ENCODE data around the gene DNAAF1.

The DNAAF1 gene

DNA sequence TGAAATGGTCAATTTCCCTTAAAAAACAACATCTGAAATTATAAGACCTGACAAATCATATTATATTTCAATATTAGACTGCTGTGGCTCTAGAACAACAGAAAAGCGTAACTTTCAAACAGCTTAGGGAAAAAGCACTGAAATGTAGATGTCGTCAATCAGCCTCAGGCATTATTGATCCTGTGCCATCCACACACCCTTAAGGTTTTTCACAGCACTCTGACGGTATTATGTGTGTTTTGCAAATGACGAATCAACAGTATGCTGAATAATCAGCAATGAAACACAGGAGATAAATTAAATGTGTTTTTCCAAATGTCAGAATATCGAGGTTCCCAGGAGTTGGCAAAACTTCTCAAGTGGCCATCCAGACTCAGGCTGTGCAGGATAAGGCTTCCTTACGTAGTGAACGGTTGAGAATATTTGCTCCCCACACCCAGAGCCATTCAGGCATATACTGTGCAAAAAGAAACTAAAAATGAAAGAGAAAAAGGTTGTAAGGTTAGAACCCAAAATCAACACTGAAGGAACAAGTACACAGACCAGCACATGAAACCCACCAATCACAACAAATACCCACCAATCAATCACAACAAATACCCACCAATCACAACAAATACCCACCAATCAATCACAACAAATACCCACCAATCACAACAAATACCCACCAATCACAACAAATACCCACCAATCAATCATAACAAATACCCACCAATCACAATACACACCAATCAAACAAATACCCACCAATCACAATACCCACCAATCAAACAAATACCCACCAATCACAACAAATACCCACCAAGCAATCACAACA, 20.6 kb upstream of the DNAAF1 start:
- DNase-seq (ENCODE audit: low read depth, low spot score): no peak

DNA sequence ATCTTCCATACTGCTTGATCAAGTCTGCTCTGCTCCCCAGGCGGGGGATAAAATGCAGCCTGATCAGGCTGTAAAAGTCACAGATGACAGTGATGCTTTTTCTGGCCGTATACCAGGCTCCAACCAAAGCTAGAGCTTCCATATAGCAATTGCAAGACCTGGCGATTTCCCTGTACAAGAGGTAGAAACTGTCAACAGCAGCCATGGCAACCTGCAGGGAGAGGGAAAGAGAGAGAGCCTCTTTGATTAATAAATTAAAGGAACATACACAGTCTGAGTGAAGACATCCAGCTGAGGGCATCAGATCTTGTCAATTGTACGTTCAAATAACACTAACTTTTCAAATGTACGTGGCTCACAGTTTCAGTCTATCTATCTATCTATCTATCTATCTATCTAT, 14.0 kb upstream of the DNAAF1 start:
- no peak for DNase-seq (ENCODE audit: low read depth, low spot score)

DNA sequence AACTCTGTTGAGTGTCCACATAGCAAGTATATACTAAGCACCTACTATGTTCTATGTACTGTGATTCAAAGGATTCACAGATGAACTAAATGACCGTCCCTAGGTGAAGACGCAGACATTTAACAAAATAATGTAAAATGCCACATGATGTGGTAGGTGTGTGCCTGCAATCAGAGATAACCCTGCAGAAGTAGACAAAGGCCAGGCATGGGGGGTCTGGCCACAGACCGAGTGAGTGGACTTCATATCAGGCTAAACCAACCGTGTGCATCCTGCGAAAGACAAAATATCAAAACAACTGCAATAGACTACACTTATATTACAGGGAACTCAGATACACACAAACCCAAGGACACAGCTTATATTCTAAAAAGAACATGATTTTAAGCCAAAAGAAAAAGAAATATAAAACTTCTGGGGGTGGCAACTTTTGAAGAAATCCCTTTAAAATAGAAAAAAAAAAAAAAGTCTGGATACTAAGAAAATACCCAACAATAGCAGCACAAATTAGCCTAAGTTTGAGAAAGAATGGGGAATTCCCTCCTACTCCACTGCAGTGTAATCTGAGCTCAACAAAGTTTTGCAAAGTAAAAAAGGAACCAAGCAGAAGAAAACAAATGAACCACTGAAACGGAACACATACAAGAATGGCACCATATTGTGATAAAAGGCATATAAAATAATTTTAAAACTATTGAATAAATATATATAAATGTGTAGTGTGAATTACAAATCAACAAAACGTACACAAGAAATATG, 12.4 kb upstream of the DNAAF1 start:
- DNase-seq (ENCODE audit: low read depth, low spot score): no peak

DNA sequence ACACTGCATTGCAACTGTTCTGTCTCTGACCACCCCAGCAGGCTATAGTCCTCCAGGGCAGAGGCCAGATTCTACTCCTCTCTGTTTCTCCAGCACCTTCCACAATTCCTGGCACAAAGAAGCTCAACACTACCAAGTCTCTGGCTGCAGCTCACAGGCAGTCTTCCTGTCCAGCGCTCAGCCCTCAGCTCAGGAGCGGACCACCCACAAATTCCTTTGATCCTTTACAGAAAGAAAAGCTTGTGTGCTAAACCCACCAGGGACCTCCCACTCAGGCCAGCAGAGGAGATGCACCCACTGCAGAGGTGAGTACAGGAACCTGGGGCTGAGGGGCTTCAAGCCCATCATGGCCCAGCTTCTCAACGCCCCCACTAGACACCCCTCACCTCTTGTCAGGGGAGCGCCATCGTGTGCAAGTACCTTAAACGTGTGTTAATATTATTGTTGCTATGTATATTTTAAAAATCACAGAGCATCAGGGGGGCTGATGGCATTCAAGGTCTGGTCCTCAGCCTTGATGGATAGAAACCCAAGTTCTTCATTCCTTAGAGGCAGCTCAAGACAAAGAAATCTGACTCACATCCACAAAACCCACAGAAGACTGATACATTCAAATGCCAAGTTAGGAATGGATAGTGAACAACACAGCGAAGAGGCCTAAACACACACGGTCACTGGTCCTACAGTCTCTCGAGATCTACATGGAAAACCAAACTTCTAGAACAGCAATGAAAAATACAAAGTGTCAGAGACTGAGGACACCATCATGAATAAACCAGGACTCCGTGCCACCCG, 8.6 kb upstream of the DNAAF1 start:
- no peak for DNase-seq (ENCODE audit: low read depth, low spot score)

DNA sequence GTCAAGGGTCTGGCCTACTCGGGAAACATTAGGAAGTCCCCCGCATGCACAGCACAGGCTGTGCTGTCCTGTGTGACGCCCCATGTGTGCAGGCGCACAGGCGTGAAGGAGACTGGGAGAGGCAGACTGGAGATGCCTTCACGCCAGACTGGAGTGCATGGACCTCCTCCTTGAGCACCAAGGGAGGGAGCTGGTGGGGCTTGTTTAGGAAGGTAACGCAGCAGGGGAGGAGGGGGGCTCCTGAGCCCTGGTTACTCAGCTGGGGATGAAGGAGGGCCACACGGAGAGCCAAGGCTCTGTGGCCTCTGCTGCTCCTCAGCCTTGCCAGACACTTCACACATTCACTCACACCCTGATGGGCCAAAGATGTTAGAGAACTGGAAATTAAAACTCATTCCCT, 7.8 kb upstream of the DNAAF1 start:
- DNase-seq (ENCODE audit: low read depth, low spot score): no peak

DNA sequence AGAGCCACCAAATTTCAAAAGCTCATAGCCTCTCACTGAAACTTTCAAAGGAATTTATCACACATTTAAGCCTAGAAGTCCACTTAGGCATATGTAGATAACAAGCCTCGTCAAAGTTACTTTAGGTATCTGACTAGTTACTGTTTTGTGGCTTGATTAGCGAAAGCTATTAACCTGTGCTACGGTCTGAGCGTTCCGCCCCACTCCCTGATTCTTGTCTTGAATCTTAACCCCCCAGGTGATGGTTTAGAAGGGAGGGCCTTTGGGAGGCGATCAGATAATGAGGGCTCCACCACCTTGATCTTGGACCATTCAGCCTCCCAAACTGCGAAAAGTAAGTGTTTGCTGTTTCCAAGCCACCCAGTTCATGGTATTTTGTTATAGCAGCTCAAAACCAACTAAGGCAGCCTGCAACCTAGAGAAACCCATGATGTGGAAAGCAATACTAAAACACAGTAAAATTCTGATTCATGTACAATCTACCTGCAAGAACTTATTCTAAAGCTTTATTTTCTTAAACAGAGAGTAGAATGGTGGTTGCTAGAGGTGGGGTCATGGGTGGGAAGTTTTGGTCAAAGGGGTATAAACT, 7.2 kb upstream of the DNAAF1 start:
- no peak for DNase-seq (ENCODE audit: low read depth, low spot score)

DNA sequence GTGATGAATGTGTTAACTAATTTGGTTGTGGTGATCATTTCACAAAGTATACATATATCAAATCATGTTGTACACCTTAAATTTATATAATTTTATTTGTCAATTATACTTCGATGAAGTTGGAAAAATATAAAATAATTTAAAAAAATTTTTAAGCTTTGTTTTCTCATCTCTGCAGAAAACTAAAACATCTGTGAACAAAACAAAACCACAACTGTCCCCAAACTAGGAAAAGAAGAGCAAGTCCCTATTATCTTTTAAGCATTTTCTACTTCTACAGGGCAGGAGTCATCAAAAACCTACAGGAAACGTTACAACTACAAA, 6.6 kb upstream of the DNAAF1 start:
- no peak for DNase-seq (ENCODE audit: low read depth, low spot score)

DNA sequence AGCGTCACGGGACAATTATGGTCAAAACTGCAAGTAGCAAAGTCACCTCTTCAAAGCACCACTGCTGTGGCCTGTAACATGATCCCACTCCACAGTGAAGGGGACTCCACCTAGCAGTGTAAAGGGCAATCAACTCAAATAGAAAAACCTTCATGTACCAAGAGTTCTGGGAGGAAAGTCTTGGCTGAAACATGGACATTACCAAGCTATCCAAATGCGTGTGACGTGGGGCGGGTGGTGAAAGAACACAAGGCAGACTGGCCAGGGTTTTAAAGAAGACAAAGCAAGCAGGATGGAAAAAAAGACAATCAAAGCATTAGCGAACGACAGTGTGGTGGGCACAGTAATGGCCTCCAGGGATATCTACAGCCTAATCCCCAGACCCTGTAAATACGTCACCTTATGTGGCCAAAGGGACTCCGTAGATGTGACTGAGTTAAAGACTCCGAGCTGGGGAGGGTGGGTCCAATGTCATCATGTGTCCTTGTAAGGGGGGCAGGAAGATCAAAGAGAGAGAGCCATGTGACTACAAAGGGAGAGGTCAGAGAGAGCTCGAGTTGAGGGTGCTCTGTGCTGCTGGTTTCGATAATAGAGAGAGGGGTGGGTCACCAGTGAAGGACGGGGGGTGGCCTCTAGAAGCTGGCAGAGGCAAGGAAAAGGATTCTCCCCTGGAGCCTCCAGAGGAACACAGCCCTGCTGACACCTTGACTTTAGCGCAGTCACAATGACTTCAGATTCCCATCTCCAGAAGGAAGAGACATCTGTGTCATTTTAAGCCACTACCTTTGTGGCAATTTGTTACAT, 6.1 kb upstream of the DNAAF1 start:
- no peak for DNase-seq (ENCODE audit: low read depth, low spot score)

DNA sequence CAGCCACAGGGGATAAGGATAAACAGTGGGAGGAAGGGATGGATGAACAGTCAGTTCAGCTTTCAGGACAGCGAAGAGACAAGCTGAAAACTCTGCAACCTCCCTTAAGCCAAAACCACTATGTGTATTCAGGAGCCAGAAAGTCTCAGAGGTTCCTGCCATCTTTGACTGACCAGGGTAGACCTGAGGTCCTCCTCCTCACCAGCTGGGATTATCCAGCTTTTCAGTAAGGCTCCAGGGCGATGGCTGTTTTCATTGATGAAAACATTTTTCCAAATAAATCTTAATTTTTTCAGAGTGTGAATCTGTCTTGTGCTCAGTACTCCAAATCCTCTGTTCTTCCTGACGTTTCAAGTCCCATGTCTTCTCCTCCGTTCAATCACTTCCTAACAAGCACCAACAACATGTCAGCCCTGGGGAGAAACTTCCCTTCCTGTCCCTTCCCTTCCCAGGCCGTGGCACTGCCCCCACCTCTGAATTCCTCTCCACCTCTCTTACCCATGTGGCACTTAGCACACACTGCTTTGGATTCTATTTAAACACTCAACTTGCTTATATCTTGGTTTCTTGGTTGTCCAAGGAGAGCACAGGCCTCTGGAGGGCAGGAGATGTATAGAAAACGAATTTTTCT, 5.4 kb upstream of the DNAAF1 start:
- no peak for DNase-seq (ENCODE audit: low read depth, low spot score)

DNA sequence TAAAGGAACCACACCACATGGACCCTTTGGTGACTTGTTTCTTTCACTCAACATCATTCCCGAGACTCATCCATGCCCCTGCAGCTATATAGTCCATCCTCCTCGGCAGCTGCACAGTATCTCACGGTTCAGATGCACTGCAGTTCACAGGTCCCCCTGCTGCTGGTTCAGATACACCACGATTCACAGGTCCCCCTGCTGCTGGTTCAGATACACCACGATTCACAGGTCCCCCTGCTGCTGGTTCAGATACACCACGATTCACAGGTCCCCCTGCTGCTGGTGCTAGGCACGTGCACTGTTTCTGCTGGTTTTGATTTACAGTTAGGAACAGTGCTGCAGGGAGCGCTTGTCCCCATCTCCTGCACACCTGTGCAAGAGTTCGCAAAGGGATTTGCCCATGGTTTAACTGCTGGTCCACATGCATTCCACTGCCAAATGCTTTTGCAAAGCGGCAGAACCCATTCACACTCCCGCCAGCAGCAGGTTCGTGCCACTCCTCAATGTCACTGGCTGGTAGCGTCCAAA, 3.9 kb upstream of the DNAAF1 start:
- DNase-seq (ENCODE audit: low read depth, low spot score): no peak

DNA sequence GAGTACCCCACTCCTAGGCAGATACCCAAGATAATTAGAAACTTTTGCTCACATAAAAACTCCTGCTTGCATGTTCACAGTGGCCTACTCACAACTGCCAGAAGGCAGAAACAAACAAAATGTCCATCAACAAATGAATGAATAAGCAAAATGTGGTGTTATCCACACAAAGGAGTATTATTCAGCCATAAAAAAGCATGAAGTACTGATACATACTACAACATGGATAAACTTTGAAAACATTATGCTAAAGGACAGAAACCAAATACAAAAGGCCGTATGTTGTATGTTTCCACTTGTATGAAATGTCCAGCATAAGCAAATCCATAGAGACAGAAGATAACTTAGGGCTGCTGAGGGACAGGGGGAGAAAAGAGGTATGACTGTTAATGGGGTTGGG, 2.0 kb upstream of the DNAAF1 start:
- DNase-seq (ENCODE audit: low read depth, low spot score): no peak

DNA sequence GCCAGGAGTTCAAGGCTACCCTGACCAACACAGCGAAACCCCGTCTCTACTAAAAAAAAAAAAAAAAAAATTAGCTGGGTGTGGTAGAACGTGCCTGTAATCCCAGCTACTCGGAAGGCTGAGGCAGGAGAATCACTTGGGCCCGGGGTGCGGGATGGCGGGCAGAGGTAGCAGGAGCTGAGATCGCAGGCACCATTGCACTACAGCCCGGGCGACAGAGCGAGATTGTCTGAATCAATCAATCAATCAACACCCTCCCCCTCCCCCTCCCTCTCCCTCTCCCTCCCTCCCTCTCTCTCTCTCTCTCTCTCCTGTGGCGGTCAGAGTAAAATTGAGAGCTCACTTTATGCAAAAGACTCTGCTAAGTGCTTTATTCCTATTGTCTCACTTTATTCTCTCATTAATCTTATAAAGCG, 1.3 kb upstream of the DNAAF1 start:
- no peak for DNase-seq (ENCODE audit: low read depth, low spot score)

DNA sequence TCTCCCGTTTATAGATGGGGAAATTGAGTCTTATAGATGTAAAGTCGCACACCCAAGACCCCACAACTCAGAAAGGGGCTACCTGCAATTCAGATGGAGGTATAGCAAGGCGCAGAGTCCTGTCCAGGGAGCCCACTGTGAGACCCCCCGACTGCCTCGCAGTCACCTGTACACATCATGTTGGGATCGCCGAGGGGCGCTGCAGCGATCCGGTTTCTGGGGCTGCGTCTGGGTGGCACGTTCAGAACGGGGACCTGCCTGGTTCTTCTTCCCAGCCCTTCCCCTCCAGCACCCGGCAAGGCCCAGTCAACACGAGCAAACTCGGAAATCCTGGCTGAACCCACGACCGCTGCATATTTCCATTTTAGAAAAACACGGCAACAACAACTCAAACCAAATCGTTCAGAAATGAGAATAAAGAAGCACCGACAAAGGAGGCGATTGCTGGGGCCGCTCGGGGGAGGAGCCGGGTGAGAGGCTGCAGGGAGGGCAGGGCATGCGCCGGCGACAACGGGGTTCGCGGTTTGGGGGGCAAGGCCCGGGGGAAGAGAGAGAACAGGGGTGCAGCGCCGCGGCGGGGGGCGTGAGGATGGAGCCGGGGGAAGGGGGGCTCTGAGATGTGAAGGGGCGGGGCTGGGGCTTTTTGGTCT, 774 bp upstream of the DNAAF1 start:
- DNase-seq (ENCODE audit: low read depth, low spot score): no peak

DNA sequence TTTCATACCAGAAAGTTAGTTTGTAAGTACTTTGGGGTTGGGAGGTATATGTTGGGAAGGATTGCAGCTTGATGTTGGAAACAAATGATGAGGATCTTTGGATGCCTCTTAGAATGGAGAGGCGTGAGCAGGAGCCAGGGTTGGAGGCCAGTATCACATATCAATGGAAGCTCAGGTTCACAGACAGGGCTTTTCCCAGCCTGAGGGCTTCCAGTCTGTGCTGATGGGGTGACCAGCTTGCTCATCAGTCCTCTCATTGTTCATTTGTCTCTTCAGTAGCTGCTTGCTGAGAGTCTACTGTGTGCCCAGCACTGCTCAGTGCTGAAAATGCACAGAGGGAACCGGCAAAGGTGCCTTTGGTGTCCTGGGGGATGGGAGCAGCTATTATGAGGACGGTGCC, 5.8 kb downstream of the DNAAF1 start:
- no peak for DNase-seq (ENCODE audit: low read depth, low spot score)

DNA sequence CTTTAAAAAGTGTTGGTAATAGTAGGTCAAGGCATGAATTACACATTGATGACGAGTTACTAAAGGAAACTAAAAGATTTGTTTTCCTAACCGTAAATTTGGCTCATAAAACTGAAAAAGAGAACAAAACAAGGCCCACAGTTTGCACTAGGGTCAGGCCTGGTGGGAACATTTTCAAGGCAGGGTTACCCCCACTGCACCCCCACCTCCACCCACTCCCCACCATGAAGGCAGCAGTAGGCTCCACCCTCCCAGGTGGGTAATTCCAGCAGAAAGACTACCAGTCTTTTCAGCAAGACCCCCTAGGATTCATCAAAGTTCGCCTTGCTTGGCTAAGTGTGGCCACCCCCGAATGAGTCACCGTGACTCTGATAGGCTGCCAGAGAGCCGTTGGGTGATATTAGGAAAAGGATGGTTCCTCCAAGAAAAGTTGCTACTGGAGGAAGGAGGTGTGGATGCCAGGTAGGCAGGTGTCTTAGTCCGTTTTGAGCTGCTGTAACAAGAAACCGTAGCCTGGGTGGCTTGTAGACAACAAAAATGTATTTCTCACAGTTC, 8.6 kb downstream of the DNAAF1 start:
- no peak for DNase-seq (ENCODE audit: low read depth, low spot score)

DNA sequence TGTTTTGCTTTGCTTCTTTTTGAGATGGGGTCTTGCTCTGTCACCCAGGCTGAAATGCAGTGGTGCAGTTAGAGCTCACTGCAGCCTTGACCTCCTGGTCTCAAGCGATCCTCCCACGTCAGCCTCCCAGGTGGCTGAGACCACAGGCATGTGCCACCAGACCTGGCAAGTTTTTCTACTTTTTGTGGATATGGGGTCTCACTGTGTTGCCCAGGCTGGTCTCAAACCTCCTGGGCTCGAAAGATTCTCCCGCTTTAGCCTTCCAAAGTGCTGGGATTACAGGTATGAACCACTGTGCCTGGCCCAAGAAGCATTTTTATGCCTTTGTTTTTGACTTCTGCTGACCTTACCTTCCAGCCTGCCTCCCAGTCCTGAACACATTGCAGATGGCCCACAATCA, 10.1 kb downstream of the DNAAF1 start:
- DNase-seq (ENCODE audit: low read depth, low spot score): no peak

DNA sequence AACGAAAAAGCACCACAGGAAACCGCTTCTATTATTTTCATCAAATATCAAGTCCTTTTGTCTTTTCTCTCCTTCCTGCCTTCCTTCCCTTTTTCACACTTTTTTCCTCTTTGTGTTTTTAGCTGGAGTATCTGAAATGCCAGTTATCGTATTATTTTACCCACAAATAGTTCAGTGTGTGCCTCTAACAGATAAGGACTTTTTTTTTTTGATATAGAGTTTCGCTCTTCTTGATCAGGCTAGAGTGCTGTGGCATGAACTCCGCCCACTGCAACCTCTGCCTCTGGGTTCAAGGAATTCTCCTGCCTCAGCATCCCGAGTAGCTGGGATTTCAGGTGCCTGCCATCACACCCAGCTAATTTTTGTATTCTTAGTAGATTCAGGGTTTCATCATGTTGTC, 10.7 kb downstream of the DNAAF1 start:
- DNase-seq (ENCODE audit: low read depth, low spot score): no peak

DNA sequence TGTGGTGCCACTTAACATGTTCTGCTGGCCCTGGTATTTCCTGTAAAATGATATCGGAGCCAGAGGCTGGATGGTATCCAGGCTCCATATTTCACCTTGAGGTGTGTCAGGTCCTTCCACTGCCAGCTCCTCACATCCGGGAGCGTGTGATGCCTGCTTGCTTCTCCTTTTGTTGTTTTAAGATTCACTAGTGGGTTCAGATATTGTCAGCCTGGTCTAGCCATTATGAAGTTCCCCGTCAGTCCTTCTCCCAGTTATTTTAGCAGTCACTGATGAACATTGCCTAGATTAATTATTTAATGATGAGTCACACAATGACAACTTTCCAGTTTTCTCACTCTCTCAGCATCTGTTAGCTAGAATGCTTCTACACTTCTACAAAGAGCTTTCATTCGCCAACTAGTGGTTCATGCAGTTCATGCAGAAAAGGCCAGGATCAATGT, 11.3 kb downstream of the DNAAF1 start:
- DNase-seq (ENCODE audit: low read depth, low spot score): no peak

DNA sequence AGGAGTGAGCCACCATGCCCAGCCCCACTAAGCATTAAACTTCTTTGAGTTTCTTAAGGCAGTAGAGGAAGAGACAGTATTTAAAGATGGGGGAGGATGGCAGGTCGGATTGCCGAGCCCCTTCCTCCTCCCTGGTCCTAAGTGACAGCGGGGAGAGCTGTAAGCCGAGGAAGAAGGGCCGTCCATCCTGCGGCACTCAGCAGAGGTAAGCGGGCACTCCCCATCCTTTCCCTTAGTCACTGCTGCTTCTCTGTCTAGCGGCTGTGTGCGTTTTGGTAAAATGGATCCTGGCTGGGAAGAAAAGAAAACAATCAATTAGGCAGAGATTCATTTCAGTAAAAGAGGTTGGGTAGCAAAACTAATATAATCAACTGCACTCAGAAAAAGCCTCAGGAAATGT, 13.9 kb downstream of the DNAAF1 start:
- DNase-seq (ENCODE audit: low read depth, low spot score): no peak

DNA sequence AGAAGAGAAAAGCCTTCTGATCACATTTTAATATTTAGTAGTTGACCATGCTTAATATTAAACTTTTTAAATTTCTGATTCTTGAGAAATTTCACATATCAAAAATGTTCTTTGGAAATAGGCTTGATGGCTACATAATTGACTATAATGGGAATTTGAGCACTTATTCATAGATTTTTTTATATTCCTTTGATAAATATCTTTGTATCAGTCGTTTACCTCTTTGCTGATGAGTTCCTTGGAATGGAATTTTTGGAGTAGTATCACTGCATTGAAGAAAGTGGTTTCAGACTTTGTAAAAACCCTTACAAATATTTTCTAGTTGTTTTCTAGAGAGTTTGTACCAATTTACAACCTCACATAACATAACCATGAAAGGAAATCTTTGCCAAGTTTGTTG, 14.7 kb downstream of the DNAAF1 start:
- no peak for DNase-seq (ENCODE audit: low read depth, low spot score)
